ENCODE measurements around the gene ZNF740. TPM values are rescaled to one million over a fixed set of nuclear protein-coding genes. Genes with fewer than 3 reads are reported as not detected.

Gene ZNF740
- total RNA-seq, 1 experiment from 2014 or later, result 49.7 TPM

DNA sequence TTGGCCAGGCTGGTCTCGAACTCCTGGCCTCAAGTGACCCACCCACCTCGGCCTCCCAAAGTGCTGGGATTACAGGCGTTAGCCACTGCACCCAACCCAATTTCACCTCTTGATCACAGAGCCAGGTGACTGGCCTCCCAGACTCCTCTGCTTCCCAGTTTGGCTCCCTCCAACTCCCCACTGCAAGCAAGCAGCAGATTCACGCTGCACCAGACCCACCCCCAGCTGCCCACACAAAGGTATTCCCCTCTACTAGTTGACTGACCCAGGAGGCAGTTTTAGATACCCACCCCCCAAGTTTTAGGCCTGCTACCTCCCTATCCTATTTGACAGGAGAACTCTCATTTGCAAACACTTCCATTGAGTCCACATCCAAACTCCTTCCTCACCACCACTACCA is 46.3 kb downstream of the ZNF740 start:
- ChIA-PET CTCF (no interaction called here), RAD21 (ENCODE audit: low non-redundant PET in 1 of 2, low total read pairs in 2 of 2, uncharacterized antibody in 2 of 2, unreplicated experiment in 2 of 2) (no interaction called here), POLR2A (no interaction called here)
- DNase-seq (ENCODE audit: low read depth, low spot score) (no peak), ATAC-seq (no peak)
- Histone ChIP-seq H3K4me2 (ENCODE audit: low read length) (no peak overlapping the region), H3K4me1 (ENCODE audit: control insufficient read depth in 1 of 2, insufficient read depth in 2 of 2, low read length in 2 of 2) (peaks cover 65 to 83% of the 10 kb centered on the region in 2 experiments), H3K27me3 (ENCODE audit: insufficient read depth, low read length) (no peaks in the 10 kb centered on the region), H3K9me3 (ENCODE audit: control insufficient read depth in 1 of 2, insufficient read depth in 1 of 2, low read depth in 1 of 2, low read length in 2 of 2) (no peaks in the 10 kb centered on the region), H3K4me3 (replicated peaks in 1 of 2; ENCODE audit: low read depth in 1 of 2, low read length in 2 of 2) (no peak overlapping the region), H3K27ac (ENCODE audit: low read depth, low read length) (no peak overlapping the region), H3K9me2 (ENCODE audit: insufficient read depth) (no peaks in the 10 kb centered on the region), H3K79me2 (ENCODE audit: insufficient read depth, low read length) (no peaks in the 10 kb centered on the region; the same call in 1 of the 2 replicates), H3K36me3 (ENCODE audit: control insufficient read depth in 1 of 2, insufficient read depth in 2 of 2, low read length in 2 of 2) (no peaks in the 10 kb centered on the region), H3K9ac (ENCODE audit: low read length) (no peak overlapping the region), H4K20me1 (ENCODE audit: insufficient read depth) (no peaks in the 10 kb centered on the region), H2AFZ (ENCODE audit: low read depth, low read length, poor library complexity, severe bottlenecking) (no peak overlapping the region)
- intact Hi-C loops (cut with micrococcal nuclease), result no loop called here
- TF ChIP-seq, protein P1, sequence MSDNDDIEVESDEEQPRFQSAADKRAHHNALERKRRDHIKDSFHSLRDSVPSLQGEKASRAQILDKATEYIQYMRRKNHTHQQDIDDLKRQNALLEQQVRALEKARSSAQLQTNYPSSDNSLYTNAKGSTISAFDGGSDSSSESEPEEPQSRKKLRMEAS (IDR thresholded peaks at IDR 0.05), result no peak
- no peak for TF ChIP-seq EZH2 (IDR thresholded peaks at IDR 0.05)
- TF ChIP-seq JUND (IDR thresholded peaks at IDR 0.05), result no peak
- TF ChIP-seq TCF7L2 (IDR thresholded peaks at IDR 0.05; ENCODE audit: borderline replicate concordance, extremely low read depth, insufficient read depth, insufficient read length), result no peak
- TF ChIP-seq CBX3 (IDR thresholded peaks at IDR 0.05; ENCODE audit: low read depth), result no peak
- TF ChIP-seq ELF1 (IDR thresholded peaks at IDR 0.05; ENCODE audit: borderline replicate concordance, low read depth), result no peak
- TF ChIP-seq EGR1 (IDR thresholded peaks at IDR 0.05; ENCODE audit: low read depth), result no peak
- TF ChIP-seq POLR2AphosphoS5 (IDR thresholded peaks at IDR 0.05; ENCODE audit: low read depth, low read length), result no peak
- no TSS peak for BruUV-seq (replicated peaks)

DNA sequence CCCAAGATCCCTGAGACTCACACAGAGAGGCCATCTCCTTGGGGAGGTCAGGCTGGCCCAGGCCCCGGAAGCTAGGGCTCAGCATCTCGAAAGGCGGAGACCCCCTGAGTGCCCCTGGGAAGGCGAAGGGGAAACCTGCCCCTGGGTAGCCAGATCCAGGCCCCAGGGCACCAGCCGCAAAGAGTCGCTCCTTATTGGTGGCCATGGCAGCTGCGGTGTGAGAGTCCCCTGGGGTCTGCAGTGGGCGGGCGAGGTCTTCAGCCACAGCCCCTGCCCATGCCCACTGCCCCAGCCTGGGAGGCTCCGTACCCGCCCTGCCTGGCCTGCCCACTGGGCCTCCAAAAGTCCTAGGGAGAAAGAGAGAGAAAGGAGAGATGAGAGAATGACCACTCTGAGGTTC is 46.8 kb downstream of the ZNF740 start:
- no peak for ATAC-seq
- TF ChIP-seq, protein P1 (IDR thresholded peaks at IDR 0.05), result no peak
- no peak for TF ChIP-seq SP1 (IDR thresholded peaks at IDR 0.05; ENCODE audit: low read depth)
- no peak for TF ChIP-seq EZH2 (IDR thresholded peaks at IDR 0.05)
- TF ChIP-seq FOSL1 (IDR thresholded peaks at IDR 0.05; ENCODE audit: low read depth), result no peak
- TF ChIP-seq CBX3 (IDR thresholded peaks at IDR 0.05; ENCODE audit: low read depth), result no peak
- TF ChIP-seq, protein P2, sequence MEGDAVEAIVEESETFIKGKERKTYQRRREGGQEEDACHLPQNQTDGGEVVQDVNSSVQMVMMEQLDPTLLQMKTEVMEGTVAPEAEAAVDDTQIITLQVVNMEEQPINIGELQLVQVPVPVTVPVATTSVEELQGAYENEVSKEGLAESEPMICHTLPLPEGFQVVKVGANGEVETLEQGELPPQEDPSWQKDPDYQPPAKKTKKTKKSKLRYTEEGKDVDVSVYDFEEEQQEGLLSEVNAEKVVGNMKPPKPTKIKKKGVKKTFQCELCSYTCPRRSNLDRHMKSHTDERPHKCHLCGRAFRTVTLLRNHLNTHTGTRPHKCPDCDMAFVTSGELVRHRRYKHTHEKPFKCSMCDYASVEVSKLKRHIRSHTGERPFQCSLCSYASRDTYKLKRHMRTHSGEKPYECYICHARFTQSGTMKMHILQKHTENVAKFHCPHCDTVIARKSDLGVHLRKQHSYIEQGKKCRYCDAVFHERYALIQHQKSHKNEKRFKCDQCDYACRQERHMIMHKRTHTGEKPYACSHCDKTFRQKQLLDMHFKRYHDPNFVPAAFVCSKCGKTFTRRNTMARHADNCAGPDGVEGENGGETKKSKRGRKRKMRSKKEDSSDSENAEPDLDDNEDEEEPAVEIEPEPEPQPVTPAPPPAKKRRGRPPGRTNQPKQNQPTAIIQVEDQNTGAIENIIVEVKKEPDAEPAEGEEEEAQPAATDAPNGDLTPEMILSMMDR (IDR thresholded peaks at IDR 0.05 in 2 of 3, conservative IDR thresholded peaks at IDR 0.05 in 1 of 3; ENCODE audit: borderline replicate concordance in 1 of 3, insufficient read depth in 1 of 3, low read depth in 2 of 3, low read length in 2 of 3), result no peak
- no peak for TF ChIP-seq ELF1 (IDR thresholded peaks at IDR 0.05; ENCODE audit: borderline replicate concordance, low read depth)
- TF ChIP-seq POLR2AphosphoS5 (IDR thresholded peaks at IDR 0.05; ENCODE audit: low read depth, low read length), result no peak
- no peak for TF ChIP-seq TCF7L2 (IDR thresholded peaks at IDR 0.05; ENCODE audit: borderline replicate concordance, extremely low read depth, insufficient read depth, insufficient read length)
- TF ChIP-seq SIN3A (IDR thresholded peaks at IDR 0.05; ENCODE audit: low read depth), result no peak
- no peak for TF ChIP-seq JUND (IDR thresholded peaks at IDR 0.05)
- no peak for TF ChIP-seq YY1 (IDR thresholded peaks at IDR 0.05; ENCODE audit: extremely low read depth, insufficient replicate concordance, low read depth, low read length)
- TF ChIP-seq, protein P3, sequence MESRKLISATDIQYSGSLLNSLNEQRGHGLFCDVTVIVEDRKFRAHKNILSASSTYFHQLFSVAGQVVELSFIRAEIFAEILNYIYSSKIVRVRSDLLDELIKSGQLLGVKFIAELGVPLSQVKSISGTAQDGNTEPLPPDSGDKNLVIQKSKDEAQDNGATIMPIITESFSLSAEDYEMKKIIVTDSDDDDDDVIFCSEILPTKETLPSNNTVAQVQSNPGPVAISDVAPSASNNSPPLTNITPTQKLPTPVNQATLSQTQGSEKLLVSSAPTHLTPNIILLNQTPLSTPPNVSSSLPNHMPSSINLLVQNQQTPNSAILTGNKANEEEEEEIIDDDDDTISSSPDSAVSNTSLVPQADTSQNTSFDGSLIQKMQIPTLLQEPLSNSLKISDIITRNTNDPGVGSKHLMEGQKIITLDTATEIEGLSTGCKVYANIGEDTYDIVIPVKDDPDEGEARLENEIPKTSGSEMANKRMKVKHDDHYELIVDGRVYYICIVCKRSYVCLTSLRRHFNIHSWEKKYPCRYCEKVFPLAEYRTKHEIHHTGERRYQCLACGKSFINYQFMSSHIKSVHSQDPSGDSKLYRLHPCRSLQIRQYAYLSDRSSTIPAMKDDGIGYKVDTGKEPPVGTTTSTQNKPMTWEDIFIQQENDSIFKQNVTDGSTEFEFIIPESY (IDR thresholded peaks at IDR 0.05; ENCODE audit: extremely low read depth, insufficient replicate concordance, low read length), result no peak
- no peak for TF ChIP-seq ZNF274 (IDR thresholded peaks at IDR 0.05; ENCODE audit: low read depth, low read length)
- TF ChIP-seq CEBPB (IDR thresholded peaks at IDR 0.05; ENCODE audit: low read depth), result no peak
- no peak for TF ChIP-seq ZFX (IDR thresholded peaks at IDR 0.05)

More for the DNA sequence above, 46.8 kb downstream of the ZNF740 start:
- no TSS peak for BruUV-seq (replicated peaks)
- RAD21 ChIA-PET (ENCODE audit: low non-redundant PET in 1 of 2, low total read pairs in 2 of 2, uncharacterized antibody in 2 of 2, unreplicated experiment in 2 of 2), result no interaction called here
- Histone ChIP-seq H3K4me3 (replicated peaks in 1 of 2; ENCODE audit: low read depth in 1 of 2, low read length in 2 of 2) (no peak overlapping the region), H3K79me2 (ENCODE audit: insufficient read depth, low read length) (no peaks in the 10 kb centered on the region; the same call in 1 of the 2 replicates), H3K27me3 (ENCODE audit: insufficient read depth, low read length) (no peaks in the 10 kb centered on the region), H4K20me1 (ENCODE audit: insufficient read depth) (no peaks in the 10 kb centered on the region), H3K27ac (ENCODE audit: low read depth, low read length) (no peak overlapping the region), H3K36me3 (ENCODE audit: control insufficient read depth in 1 of 2, insufficient read depth in 2 of 2, low read length in 2 of 2) (no peaks in the 10 kb centered on the region), H3K9ac (ENCODE audit: low read length) (no peak overlapping the region), H2AFZ (ENCODE audit: low read depth, low read length, poor library complexity, severe bottlenecking) (no peak overlapping the region), H3K4me2 (ENCODE audit: low read length) (no peak overlapping the region), H3K9me3 (ENCODE audit: control insufficient read depth in 1 of 2, insufficient read depth in 1 of 2, low read depth in 1 of 2, low read length in 2 of 2) (no peaks in the 10 kb centered on the region), H3K9me2 (ENCODE audit: insufficient read depth) (no peaks in the 10 kb centered on the region), H3K4me1 (ENCODE audit: control insufficient read depth in 1 of 2, insufficient read depth in 2 of 2, low read length in 2 of 2) (peaks cover 61 to 79% of the 10 kb centered on the region in 2 experiments)
- POLR2A ChIA-PET, result no interaction called here
- intact Hi-C loops (cut with micrococcal nuclease), result no loop called here
- DNase-seq (ENCODE audit: low read depth, low spot score), result no peak
- CTCF ChIA-PET, result no interaction called here
